GM12801 (cell line): Measurements from ENCODE around the gene TAS2R50.

Experiments
- TF ChIP-seq, protein P1 (sequence below): IDR thresholded peaks from one replicate; pipeline ENCODE4 v1.5.1; 2011; ENCODE audit warnings: control low read depth; ENCODE audit not compliant: insufficient read length; ENCODE audit errors: extremely low read depth

The TAS2R50 gene

DNA sequence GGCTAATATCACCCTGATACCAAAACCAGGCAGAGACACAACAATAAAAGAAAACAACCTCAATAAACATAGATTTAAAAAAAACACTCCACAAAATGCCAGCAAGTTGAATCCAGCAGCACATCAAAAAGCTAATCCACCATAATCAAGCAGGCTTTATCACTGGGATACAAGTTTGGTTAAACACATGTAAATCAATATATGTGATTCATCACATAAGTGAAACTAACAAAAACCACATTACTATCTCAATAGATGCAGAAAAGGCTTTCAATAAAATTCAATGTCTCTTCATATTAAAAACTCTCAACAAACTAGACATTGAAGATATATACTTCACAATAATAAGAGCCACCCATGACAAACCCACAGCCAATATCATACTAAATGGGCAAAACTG is 30.6 kb downstream of the TAS2R50 start:
- TF ChIP-seq, protein P1, sequence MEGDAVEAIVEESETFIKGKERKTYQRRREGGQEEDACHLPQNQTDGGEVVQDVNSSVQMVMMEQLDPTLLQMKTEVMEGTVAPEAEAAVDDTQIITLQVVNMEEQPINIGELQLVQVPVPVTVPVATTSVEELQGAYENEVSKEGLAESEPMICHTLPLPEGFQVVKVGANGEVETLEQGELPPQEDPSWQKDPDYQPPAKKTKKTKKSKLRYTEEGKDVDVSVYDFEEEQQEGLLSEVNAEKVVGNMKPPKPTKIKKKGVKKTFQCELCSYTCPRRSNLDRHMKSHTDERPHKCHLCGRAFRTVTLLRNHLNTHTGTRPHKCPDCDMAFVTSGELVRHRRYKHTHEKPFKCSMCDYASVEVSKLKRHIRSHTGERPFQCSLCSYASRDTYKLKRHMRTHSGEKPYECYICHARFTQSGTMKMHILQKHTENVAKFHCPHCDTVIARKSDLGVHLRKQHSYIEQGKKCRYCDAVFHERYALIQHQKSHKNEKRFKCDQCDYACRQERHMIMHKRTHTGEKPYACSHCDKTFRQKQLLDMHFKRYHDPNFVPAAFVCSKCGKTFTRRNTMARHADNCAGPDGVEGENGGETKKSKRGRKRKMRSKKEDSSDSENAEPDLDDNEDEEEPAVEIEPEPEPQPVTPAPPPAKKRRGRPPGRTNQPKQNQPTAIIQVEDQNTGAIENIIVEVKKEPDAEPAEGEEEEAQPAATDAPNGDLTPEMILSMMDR, result no peak

DNA sequence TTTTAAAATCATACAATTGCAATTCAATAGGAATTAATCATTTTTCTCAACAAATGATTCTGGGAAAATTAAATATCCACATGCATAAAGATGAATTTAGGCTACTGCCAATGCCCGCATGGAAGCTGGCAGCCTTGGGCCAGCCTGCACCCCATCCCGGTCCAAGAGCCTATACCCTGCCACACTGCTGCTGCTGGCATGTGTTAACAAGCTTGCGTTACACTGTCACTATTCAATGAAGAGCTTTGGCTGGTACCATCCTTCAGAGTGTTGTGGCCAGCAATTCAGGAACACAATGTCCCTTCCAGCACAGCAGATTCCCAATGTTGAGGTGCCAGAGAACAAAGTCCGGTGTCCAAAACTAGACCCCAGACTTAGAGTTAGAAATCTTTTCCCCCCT is 34.1 kb downstream of the TAS2R50 start:
- TF ChIP-seq, protein P1, result no peak

GRCh38 chr12:10943167-10943566 is 43.5 kb downstream of the TAS2R50 start:
- TF ChIP-seq, protein P1, result no peak

DNA sequence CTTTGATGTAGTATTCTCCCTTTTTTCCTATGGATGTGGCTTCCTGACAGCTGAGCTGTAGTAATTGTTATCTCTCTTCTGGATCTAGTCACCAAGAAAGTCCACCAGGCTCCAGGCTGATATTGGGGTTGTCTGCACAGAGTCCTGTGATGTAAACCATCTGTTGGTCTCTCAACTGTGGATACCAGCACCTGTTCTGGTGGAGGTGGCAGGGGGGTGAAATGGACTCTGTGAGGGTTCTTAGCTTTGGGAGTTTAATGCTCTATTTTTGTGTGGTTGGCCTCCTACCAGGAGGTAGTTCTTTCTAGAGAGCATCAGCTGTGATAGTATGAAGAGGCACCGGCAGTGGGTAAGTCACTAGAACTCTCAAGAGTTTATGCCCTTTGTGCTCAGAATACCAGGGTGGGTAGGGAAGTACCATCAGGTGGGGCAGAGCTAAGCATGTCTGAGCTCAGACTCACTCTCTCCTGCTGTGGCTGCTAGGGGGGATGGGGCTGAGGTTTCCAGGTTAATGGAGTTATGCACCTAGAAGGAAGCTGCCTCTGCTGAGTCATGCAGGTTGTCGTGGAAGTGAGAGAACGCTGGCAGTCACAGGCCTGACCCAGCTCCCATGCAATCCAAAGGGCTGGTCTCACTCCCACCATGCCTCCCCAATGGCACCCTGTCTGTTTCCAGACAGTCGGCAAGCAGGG is 44.6 kb downstream of the TAS2R50 start:
- TF ChIP-seq, protein P1, result no peak

GRCh38 chr12:10941369-10941768 is 45.3 kb downstream of the TAS2R50 start:
- TF ChIP-seq, protein P1, result no peak

DNA sequence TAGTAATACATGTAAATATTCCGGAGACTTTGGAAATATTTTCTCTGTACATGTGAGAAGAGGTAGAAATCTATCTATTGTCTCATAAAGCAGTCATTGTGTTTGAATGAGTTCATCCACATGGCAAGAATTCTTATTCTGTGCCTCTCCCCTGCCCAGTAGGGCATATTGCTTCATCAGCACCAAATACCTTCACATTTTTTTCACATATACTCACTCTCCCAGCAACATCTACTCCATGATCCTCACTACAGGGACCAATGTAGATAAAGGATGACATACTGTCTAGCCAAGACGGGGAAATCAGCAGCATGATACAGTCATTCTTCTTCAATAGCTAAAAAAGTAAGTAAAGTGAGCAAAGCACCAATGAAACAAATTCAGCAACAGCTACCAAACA is 46.3 kb downstream of the TAS2R50 start:
- TF ChIP-seq, protein P1, result no peak

DNA sequence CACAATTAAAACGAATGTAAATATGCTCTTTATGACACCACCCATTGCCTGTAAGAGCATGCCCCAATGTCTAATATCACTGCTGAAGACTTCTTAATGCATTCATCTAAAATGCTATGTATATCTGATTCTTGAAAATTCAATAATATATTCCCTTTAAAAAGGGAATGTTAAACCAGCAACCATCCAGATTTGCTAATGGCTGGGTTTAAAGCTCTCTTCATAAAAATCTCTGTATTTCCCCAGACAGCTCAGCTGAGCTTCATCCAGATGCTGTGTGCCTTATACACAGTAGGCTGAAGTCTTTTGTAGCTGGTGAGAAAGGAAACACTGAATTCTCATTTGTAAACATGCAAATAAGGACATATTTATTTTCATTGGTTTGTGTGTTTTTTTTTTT is 47.5 kb downstream of the TAS2R50 start, which contains the start of gene TAS2R14:
TSS of gene TAS2R14 (minus strand) at position 101 of the 400 bp plus-strand sequence. CDS start at position 45, 56 bp downstream.
- TF ChIP-seq, protein P1, result no peak
